ENCODE measurements around the gene HARS1. TPM values are rescaled to one million over a fixed set of nuclear protein-coding genes. Genes with fewer than 3 reads are reported as not detected.

HARS1 gene
- polyA plus RNA-seq, 3 donors = 28.4 to 34.3 (median 31.9) TPM

DNA sequence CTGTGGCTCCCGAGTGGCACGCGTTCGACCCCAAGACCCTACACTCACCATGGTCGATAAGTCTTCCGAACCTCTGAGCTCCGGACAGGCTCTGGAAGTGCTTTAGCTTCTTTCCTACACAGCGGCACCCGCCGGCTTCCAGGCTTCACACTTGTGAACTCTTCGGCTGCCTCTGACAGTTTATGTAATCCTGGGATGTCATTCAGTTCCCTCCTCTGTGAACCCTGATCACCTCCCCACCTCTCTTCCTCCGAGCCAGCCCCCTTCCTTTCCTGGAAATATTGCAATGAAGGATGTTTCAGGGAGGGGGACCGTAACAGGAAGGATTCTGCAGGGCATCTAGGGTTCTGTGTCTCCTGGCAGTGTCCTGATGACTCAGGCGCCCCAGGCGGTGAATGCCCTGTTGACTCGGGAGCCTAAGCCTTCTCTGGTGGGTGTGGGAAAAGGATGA, 58.1 kb downstream of the HARS1 start, which contains the start of gene CD14:
Gene CD14, minus strand, starts transcription at position 155 of the 451 bp plus-strand sequence. Its CDS starts 104 bp downstream, at position 51.
- Histone ChIP-seq H3K27me3 (ENCODE audit: control insufficient read depth in 2 of 2, insufficient read depth in 2 of 2, low read length in 2 of 2) (no peaks in the 10 kb centered on the region), H3K9me3 (replicated peaks in 1 of 2; ENCODE audit: control insufficient read depth in 1 of 2, insufficient read depth in 1 of 2, low read length in 2 of 2) (peaks cover 0 to 6% of the 10 kb centered on the region in 2 donors), H2AFZ (ENCODE audit: insufficient read depth, low read depth, low read length, poor library complexity, severe bottlenecking) (no peak within 1 kb of the TSS), H4K20me1 (ENCODE audit: insufficient read depth, low read length) (peaks cover 31% of the 10 kb centered on the region), H3K36me3 (replicated peaks in 1 of 2; ENCODE audit: control insufficient read depth in 1 of 2, insufficient read depth in 2 of 2, low read length in 2 of 2) (peaks cover 14 to 24% of the 10 kb centered on the region in 2 donors), H3K79me2 (ENCODE audit: insufficient read depth, low read length) (peaks cover 55% of the 10 kb centered on the region), H3K4me2 (replicated peaks; ENCODE audit: extremely low read depth, low read length, poor library complexity, severe bottlenecking) (peak within 1 kb of the TSS; percentile 100), H3K27ac (ENCODE audit: low read depth in 1 of 2, low read length in 2 of 2) (peak within 1 kb of the TSS; percentile 96 to 97), H3K4me1 (ENCODE audit: control insufficient read depth in 1 of 2, insufficient read depth in 2 of 2, low read length in 2 of 2) (peaks cover 37 to 68% of the 10 kb centered on the region in 2 donors), H3K4me3 (replicated peaks in 1 of 3; ENCODE audit: low read depth in 2 of 3, low read length in 3 of 3) (peak within 1 kb of the TSS; percentile 76 to 98 (median 97)), H3K9ac (ENCODE audit: insufficient read depth, low read length, poor library complexity, severe bottlenecking) (peak within 1 kb of the TSS; percentile 89)
- H3K36me3 Mint-ChIP-seq = peaks cover 23 to 43% of the 10 kb centered on the region in 2 donors
- DNase-seq = peak; percentile 74 to 95 (median 90)
- H3K27me3 Mint-ChIP-seq (ENCODE audit: low read depth in 3 of 3) = peaks cover 0 to 5% (median 0%) of the 10 kb centered on the region in 3 donors
- H3K9me3 Mint-ChIP-seq = peaks cover 0 to 12% (median 9%) of the 10 kb centered on the region in 7 donors
- H3K4me3 Mint-ChIP-seq = peak within 1 kb of the TSS; percentile 92 to 100
- WGBS (ENCODE audit: insufficient coverage) = under 1% methylated on average over 10 of the region's 16 CpGs
- intact Hi-C loops (cut with micrococcal nuclease) = loop anchor here (2.0 to 5.0 kb wide), 2 partner anchors 22 to 36 kb away; no protein-coding TSS in a partner anchor
- peak within 1 kb of the TSS; percentile 97 to 99 (median 98) for H3K27ac Mint-ChIP-seq
- TF ChIP-seq, protein P1, sequence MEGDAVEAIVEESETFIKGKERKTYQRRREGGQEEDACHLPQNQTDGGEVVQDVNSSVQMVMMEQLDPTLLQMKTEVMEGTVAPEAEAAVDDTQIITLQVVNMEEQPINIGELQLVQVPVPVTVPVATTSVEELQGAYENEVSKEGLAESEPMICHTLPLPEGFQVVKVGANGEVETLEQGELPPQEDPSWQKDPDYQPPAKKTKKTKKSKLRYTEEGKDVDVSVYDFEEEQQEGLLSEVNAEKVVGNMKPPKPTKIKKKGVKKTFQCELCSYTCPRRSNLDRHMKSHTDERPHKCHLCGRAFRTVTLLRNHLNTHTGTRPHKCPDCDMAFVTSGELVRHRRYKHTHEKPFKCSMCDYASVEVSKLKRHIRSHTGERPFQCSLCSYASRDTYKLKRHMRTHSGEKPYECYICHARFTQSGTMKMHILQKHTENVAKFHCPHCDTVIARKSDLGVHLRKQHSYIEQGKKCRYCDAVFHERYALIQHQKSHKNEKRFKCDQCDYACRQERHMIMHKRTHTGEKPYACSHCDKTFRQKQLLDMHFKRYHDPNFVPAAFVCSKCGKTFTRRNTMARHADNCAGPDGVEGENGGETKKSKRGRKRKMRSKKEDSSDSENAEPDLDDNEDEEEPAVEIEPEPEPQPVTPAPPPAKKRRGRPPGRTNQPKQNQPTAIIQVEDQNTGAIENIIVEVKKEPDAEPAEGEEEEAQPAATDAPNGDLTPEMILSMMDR (IDR thresholded peaks at IDR 0.05) = no peak
- peaks cover 56% of the 10 kb centered on the region for H3K4me1 Mint-ChIP-seq

DNA sequence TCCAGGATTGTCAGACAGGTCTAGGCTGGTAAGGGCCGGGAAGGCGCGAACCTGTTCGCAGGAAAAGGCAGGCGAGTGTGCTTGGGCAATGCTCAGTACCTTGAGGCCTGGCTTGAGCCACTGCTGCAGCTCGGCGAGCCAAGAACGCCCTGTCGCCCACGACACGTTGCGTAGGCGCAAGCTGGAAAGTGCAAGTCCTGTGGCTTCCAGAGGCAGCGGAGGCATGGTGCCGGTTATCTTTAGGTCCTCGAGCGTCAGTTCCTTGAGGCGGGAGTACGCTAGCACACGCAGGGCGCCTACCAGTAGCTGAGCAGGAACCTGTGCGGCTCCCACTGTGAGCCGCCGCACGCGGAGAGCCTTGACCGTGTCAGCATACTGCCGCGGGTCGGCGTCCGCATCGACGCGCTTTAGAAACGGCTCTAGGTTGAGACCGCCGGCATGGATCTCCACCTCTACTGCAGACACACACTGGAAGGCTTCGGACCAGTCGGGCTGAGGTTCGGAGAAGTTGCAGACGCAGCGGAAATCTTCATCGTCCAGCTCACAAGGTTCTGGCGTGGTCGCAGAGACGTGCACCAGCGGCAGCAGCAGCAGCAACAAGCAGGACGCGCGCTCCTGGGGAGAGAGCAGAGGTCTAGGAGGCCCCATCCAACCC, 58.7 kb downstream of the HARS1 start:
- peaks cover 0 to 5% (median 0%) of the 10 kb centered on the region in 3 donors for H3K27me3 Mint-ChIP-seq (ENCODE audit: low read depth in 3 of 3)
- H3K9me3 ChIP-seq (replicated peaks in 1 of 2; ENCODE audit: control insufficient read depth in 1 of 2, insufficient read depth in 1 of 2, low read length in 2 of 2) = peaks cover 0 to 10% of the 10 kb centered on the region in 2 donors
- no peaks in the 10 kb centered on the region for H3K27me3 ChIP-seq (ENCODE audit: control insufficient read depth in 2 of 2, insufficient read depth in 2 of 2, low read length in 2 of 2)
- H3K4me3 ChIP-seq (replicated peaks in 1 of 3; ENCODE audit: low read depth in 2 of 3, low read length in 3 of 3) = peak overlapping the region; percentile 76 to 98 (median 97)
- peak overlapping the region; percentile 100 for H3K4me2 ChIP-seq (replicated peaks; ENCODE audit: extremely low read depth, low read length, poor library complexity, severe bottlenecking)
- H4K20me1 ChIP-seq (ENCODE audit: insufficient read depth, low read length) = peaks cover 31% of the 10 kb centered on the region
- peak overlapping the region; percentile 89 for H3K9ac ChIP-seq (ENCODE audit: insufficient read depth, low read length, poor library complexity, severe bottlenecking)
- peaks cover 56% of the 10 kb centered on the region for H3K4me1 Mint-ChIP-seq
- peaks cover 55% of the 10 kb centered on the region for H3K79me2 ChIP-seq (ENCODE audit: insufficient read depth, low read length)
- TF ChIP-seq, protein P1 (IDR thresholded peaks at IDR 0.05) = peak; percentile 1
- H3K9me3 Mint-ChIP-seq = peaks cover 3 to 16% (median 12%) of the 10 kb centered on the region in 7 donors
- H2AFZ ChIP-seq (ENCODE audit: insufficient read depth, low read depth, low read length, poor library complexity, severe bottlenecking) = no peak overlapping the region
- under 1% methylated on average over 51 of the region's 51 CpGs for WGBS (ENCODE audit: insufficient coverage)
- H3K27ac Mint-ChIP-seq = peak overlapping the region; percentile 97 to 99 (median 98)
- H3K36me3 Mint-ChIP-seq = peaks cover 26 to 49% of the 10 kb centered on the region in 2 donors
- peak overlapping the region; percentile 96 to 97 for H3K27ac ChIP-seq (ENCODE audit: low read depth in 1 of 2, low read length in 2 of 2)
- DNase-seq = peak in 2 of 3 donors; percentile 50 to 55
- peaks cover 14 to 24% of the 10 kb centered on the region in 2 donors for H3K36me3 ChIP-seq (replicated peaks in 1 of 2; ENCODE audit: control insufficient read depth in 1 of 2, insufficient read depth in 2 of 2, low read length in 2 of 2)
- H3K4me1 ChIP-seq (ENCODE audit: control insufficient read depth in 1 of 2, insufficient read depth in 2 of 2, low read length in 2 of 2) = peaks cover 33 to 68% of the 10 kb centered on the region in 2 donors
- intact Hi-C loops (cut with micrococcal nuclease) = loop anchor here (2.0 to 5.0 kb wide), 2 partner anchors 22 to 35 kb away; no protein-coding TSS in a partner anchor
- H3K4me3 Mint-ChIP-seq = peak overlapping the region; percentile 92 to 100

Measured in CD14-positive monocyte (primary cell).